Trophoblast cell (in vitro differentiated cells and primary cell): Measurements from ENCODE around the gene CCDC154.

Experiments used
- DNase-seq, 2 donors: peaks; one replicate each; pipeline ENCODE4 v3.0.0-alpha.2; 2016
- H2AFZ ChIP-seq: 2 replicates; pipeline ENCODE4 v1.6.1; 2013; ENCODE audit warnings: low read length, moderate library complexity, mild to moderate bottlenecking; ENCODE audit not compliant: insufficient read depth, poor library complexity
- H2AK5ac ChIP-seq: 2 replicates; pipeline ENCODE4 v1.6.1; 2013; ENCODE audit warnings: mild to moderate bottlenecking, low read length
- H2BK120ac ChIP-seq: 2 replicates; pipeline ENCODE4 v1.6.1; 2013; ENCODE audit warnings: low read length, mild to moderate bottlenecking, moderate library complexity; ENCODE audit not compliant: insufficient read depth, poor library complexity
- H2BK12ac ChIP-seq: 2 replicates; pipeline ENCODE4 v1.6.1; 2013; ENCODE audit warnings: mild to moderate bottlenecking, low read length, moderate library complexity
- H2BK5ac ChIP-seq: 2 replicates; pipeline ENCODE4 v1.6.1; 2013; ENCODE audit warnings: low read length, low read depth, moderate library complexity, mild to moderate bottlenecking; ENCODE audit not compliant: poor library complexity
- H3K14ac ChIP-seq: 2 replicates; pipeline ENCODE4 v1.6.1; 2013; ENCODE audit warnings: mild to moderate bottlenecking, low read length
- H3K18ac ChIP-seq: 2 replicates; pipeline ENCODE4 v1.6.1; 2013; ENCODE audit warnings: mild to moderate bottlenecking, low read length
- H3K23ac ChIP-seq: 2 replicates; pipeline ENCODE4 v1.6.1; 2013; ENCODE audit warnings: low read length
- H3K27ac ChIP-seq: 2 replicates; pipeline ENCODE4 v1.5.1; 2013; ENCODE audit warnings: low read depth, mild to moderate bottlenecking, inconsistent platforms, low read length, moderate library complexity
- H3K27me3 ChIP-seq: 2 replicates; pipeline ENCODE4 v1.6.1; 2013; ENCODE audit warnings: inconsistent platforms, mild to moderate bottlenecking, low read length, moderate library complexity; ENCODE audit not compliant: insufficient read depth
- H3K36me3 ChIP-seq, 2 experiments: 1 replicate in 1 of 2; 2 replicates in 1 of 2; pipeline ENCODE4 v1.6.1; 2013; ENCODE audit warnings: low read length in 2 of 2, mild to moderate bottlenecking in 2 of 2, moderate library complexity in 1 of 2; ENCODE audit not compliant: insufficient read depth in 2 of 2, control insufficient read depth in 1 of 2
- H3K4ac ChIP-seq: 2 replicates; pipeline ENCODE4 v1.6.1; 2013; ENCODE audit warnings: low read depth, mild to moderate bottlenecking, low read length, moderate library complexity
- H3K4me1 ChIP-seq, 2 experiments: 1 replicate in 1 of 2; 2 replicates in 1 of 2; pipeline ENCODE4 v1.6.1; 2013; ENCODE audit warnings: low read length in 2 of 2, mild to moderate bottlenecking in 2 of 2, moderate library complexity in 1 of 2; ENCODE audit not compliant: insufficient read depth in 2 of 2, control insufficient read depth in 1 of 2
- H3K4me2 ChIP-seq: 2 replicates; pipeline ENCODE4 v1.6.1; 2013; ENCODE audit warnings: inconsistent platforms, mild to moderate bottlenecking, low read length, moderate library complexity
- H3K4me3 ChIP-seq: 2 replicates; pipeline ENCODE4 v1.5.1; 2013; ENCODE audit warnings: mild to moderate bottlenecking, low read depth, low read length, inconsistent platforms
- H3K79me1 ChIP-seq: one replicate; pipeline ENCODE4 v1.6.1; 2013; ENCODE audit warnings: low read length
- H3K79me2 ChIP-seq: 2 replicates; pipeline ENCODE4 v1.6.1; 2013; ENCODE audit warnings: low read length, mild to moderate bottlenecking; ENCODE audit not compliant: control insufficient read depth, insufficient read depth, poor library complexity
- H3K9ac ChIP-seq: 2 replicates; pipeline ENCODE4 v1.6.1; 2013; ENCODE audit warnings: mild to moderate bottlenecking, low read length
- H3K9me3 ChIP-seq: 2 replicates; pipeline ENCODE4 v1.6.1; 2013; ENCODE audit warnings: low read depth, mild to moderate bottlenecking, control low read depth, inconsistent platforms, low read length; ENCODE audit not compliant: insufficient read depth
- H4K12ac ChIP-seq: 2 replicates; pipeline ENCODE4 v1.6.1; 2013; ENCODE audit warnings: low read depth, mild to moderate bottlenecking, low read length, moderate library complexity
- H4K8ac ChIP-seq: 2 replicates; pipeline ENCODE4 v1.6.1; 2013; ENCODE audit warnings: low read depth, mild to moderate bottlenecking, low read length, moderate library complexity
- H4K91ac ChIP-seq: one replicate; pipeline ENCODE4 v1.6.1; 2013; ENCODE audit warnings: low read depth, mild to moderate bottlenecking, low read length, moderate library complexity
- WGBS: extraction: QIAGEN DNeasy Blood & Tissue Kit; methylation state at CpG from one replicate; pipeline ENCODE4 v1.1.7; 2013; ENCODE audit warnings: missing lambda C conversion rate; ENCODE audit not compliant: insufficient read length, insufficient coverage; ENCODE audit errors: extremely low coverage; 5-methylcytosine and 5-hydroxymethylcytosine counted together

Gene CCDC154

DNA sequence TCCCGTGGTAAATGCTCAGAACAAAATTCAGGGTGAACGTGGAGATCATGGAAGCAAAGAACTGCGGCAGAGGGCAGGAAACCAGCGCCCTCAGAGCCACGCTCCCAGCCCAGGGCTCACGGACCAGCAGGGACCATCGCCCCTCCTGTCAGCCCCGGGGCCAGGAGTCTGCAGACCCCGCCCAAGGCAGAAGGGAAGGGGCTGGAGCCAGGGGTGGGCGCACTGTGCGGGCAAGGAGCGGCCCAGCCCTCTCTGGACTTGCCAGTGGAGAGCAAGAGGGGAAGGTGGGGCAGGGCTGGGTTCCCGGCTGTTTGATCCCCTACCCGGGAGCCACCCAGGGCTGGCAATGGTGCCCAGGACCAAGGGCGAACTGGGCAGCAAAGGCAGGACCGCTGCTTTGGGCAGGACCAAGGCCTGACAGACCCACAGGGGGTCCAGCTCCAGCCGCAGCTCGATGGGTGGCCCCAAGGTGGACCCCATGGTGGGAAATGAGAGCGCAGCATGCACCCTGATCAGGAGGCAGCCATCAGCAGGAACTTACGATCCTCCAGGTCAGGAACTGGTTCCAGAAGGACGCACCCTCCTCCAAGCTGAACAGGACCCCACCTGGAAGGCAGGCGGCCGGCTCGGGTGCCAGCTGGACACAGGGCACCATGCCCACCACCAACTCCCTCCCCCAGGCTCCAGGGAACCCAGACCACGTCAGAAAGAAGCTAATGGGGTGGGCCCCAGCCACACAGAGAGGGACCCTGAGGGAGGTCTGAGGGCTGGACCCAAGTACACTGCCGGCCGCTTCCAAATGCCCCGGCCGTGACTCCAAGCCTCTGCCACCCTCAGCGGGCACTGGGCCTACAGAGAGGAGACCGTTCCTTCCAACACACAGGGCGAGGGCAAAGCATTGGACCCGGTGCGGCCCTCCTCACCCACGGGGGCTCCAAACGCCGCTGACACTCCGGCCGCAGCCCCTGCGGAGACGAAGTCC, 11.1 kb upstream of the CCDC154 start:
- H4K12ac ChIP-seq, result no peak overlapping the region
- no peak overlapping the region for H3K4me2 ChIP-seq
- no peak overlapping the region for H2AK5ac ChIP-seq
- H3K36me3 ChIP-seq, result peaks cover 82 to 83% of the 10 kb centered on the region in 2 experiments
- H2BK5ac ChIP-seq, result no peak overlapping the region
- H3K27me3 ChIP-seq, result no peaks in the 10 kb centered on the region
- no peak overlapping the region for H2BK120ac ChIP-seq
- no peak overlapping the region for H3K4ac ChIP-seq
- no peaks in the 10 kb centered on the region for H3K4me1 ChIP-seq
- no peaks in the 10 kb centered on the region for H3K79me1 ChIP-seq
- no peaks in the 10 kb centered on the region for H3K9me3 ChIP-seq
- DNase-seq, result no peak
- H4K91ac ChIP-seq, result no peak overlapping the region
- WGBS, result no CpG with 5 or more reads among the region's 41 CpGs
- no peak overlapping the region for H3K9ac ChIP-seq
- no peaks in the 10 kb centered on the region for H3K79me2 ChIP-seq
- no peak overlapping the region for H2BK12ac ChIP-seq
- no peak overlapping the region for H3K27ac ChIP-seq
- no peak overlapping the region for H2AFZ ChIP-seq
- no peak overlapping the region for H3K14ac ChIP-seq
- H4K8ac ChIP-seq, result no peak overlapping the region
- no peak overlapping the region for H3K23ac ChIP-seq
- no peak overlapping the region for H3K4me3 ChIP-seq
- H3K18ac ChIP-seq, result no peak overlapping the region

GRCh38 chr16:1454561-1454960, 10.2 kb upstream of the CCDC154 start:
- Histone ChIP-seq H4K12ac (no peak overlapping the region), H3K23ac (no peak overlapping the region), H3K79me2 (no peaks in the 10 kb centered on the region), H3K27ac (no peak overlapping the region), H3K4me1 (no peaks in the 10 kb centered on the region), H4K91ac (no peak overlapping the region), H3K79me1 (no peaks in the 10 kb centered on the region), H3K4me2 (no peak overlapping the region), H2BK5ac (no peak overlapping the region), H3K36me3 (peaks cover 84% of the 10 kb centered on the region in 2 experiments), H4K8ac (no peak overlapping the region), H2BK120ac (no peak overlapping the region), H2AFZ (no peak overlapping the region), H2AK5ac (no peak overlapping the region), H3K4me3 (no peak overlapping the region), H2BK12ac (no peak overlapping the region), H3K18ac (no peak overlapping the region), H3K9me3 (no peaks in the 10 kb centered on the region), H3K27me3 (no peaks in the 10 kb centered on the region), H3K14ac (no peak overlapping the region), H3K4ac (no peak overlapping the region), H3K9ac (no peak overlapping the region)
- no peak for DNase-seq
- no CpG with 5 or more reads among the region's 17 CpGs for WGBS

GRCh38 chr16:1453316-1453715, 9.0 kb upstream of the CCDC154 start:
- H3K4me3 ChIP-seq, result no peak overlapping the region
- H2AK5ac ChIP-seq, result no peak overlapping the region
- no peaks in the 10 kb centered on the region for H3K79me2 ChIP-seq
- H2BK12ac ChIP-seq, result no peak overlapping the region
- DNase-seq, result no peak
- H4K91ac ChIP-seq, result no peak overlapping the region
- no peak overlapping the region for H3K4me2 ChIP-seq
- no peak overlapping the region for H3K4ac ChIP-seq
- H3K4me1 ChIP-seq, result no peaks in the 10 kb centered on the region
- H3K79me1 ChIP-seq, result no peaks in the 10 kb centered on the region
- H3K27me3 ChIP-seq, result no peaks in the 10 kb centered on the region
- no peak overlapping the region for H4K12ac ChIP-seq
- WGBS, result no CpG with 5 or more reads among the region's 19 CpGs
- no peak overlapping the region for H4K8ac ChIP-seq
- H3K36me3 ChIP-seq, result peaks cover 89 to 90% of the 10 kb centered on the region in 2 experiments
- no peak overlapping the region for H2AFZ ChIP-seq
- no peak overlapping the region for H3K23ac ChIP-seq
- no peak overlapping the region for H3K27ac ChIP-seq
- peaks cover 2% of the 10 kb centered on the region for H3K9me3 ChIP-seq
- H2BK120ac ChIP-seq, result no peak overlapping the region
- no peak overlapping the region for H3K9ac ChIP-seq
- no peak overlapping the region for H3K18ac ChIP-seq
- no peak overlapping the region for H3K14ac ChIP-seq
- H2BK5ac ChIP-seq, result no peak overlapping the region

DNA sequence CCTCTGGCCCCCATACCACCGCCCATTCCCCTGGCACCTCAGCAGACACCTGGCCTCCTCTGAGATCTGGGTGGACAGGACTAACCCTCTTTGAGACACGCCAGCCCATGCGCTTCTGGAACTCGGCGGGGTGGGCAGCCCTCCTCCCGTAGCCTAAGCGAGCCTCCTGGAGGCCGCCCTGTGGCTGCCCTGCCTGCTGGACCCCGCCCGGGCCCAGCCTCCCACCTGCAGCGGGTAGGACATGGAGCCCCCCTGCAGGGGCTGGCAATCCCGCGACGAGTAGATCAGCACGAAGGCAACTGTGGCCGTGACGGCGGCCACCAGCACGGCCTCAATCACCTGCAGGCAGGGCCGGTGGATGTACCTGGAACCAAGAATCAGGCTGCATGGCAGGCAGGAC, 8.2 kb upstream of the CCDC154 start:
- Histone ChIP-seq H2BK5ac (no peak overlapping the region), H3K27me3 (no peaks in the 10 kb centered on the region), H2AFZ (no peak overlapping the region), H3K23ac (no peak overlapping the region), H3K79me1 (no peaks in the 10 kb centered on the region), H2BK12ac (no peak overlapping the region), H2AK5ac (no peak overlapping the region), H3K4me1 (no peaks in the 10 kb centered on the region), H3K18ac (no peak overlapping the region), H4K91ac (no peak overlapping the region), H2BK120ac (no peak overlapping the region), H3K36me3 (peaks cover 90% of the 10 kb centered on the region in 2 experiments), H3K27ac (no peak overlapping the region), H3K4ac (no peak overlapping the region), H3K9me3 (peaks cover 2% of the 10 kb centered on the region), H3K79me2 (no peaks in the 10 kb centered on the region), H4K8ac (no peak overlapping the region), H3K4me3 (no peak overlapping the region), H3K14ac (no peak overlapping the region), H3K4me2 (no peak overlapping the region), H4K12ac (no peak overlapping the region), H3K9ac (no peak overlapping the region)
- no CpG with 5 or more reads among the region's 20 CpGs for WGBS
- no peak for DNase-seq
